ENCODE data around the gene KREMEN2.
A peak's percentile ranks its signal among the peaks of the same experiment; 100 is the strongest.
"Not testable (repeated sequence)": the region's sequence is repeated elsewhere in the genome, so short reads cannot be mapped to it uniquely, and the experiment has no call there.

The KREMEN2 gene

DNA sequence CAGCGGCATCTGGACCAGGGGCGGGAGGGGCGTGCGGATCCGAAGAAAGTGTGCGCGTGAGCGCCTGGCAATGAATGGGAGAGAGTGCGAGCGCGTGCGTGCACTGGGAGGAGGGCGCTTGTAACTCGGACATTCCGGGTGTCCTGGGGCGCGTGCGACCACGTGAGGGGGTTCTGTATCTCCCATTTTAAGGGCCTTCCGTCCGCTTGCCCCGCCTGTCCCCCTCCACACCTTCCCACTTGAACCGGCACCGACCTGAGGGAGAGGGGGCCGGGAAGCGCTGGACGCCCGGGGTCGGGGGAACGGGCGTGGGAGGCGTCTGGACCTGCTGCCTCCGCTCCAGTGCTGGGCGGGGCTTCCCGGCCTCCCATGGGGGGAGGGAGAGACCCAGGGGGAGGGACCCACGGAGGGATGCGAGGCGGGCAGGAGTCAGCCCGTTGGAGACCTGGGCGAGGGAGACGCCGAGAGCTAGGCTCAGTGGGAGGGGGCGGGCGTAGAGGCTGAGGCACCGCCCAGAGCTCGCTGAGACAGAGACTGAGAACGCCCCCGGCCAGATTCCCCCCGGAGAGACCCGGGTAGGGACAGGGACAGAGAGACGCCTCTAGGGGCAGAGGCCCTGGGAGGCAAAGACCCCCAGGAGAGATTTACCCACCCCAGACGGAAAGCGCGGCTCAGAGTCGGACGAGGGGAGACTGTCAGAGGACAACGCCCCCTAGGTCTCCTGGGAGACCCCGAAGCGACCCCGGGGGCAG is at the start of gene KREMEN2:
KREMEN2 (plus strand) TSS at position 553 of the 752 bp plus-strand sequence. CDS start 246 bp downstream, outside the sequence.
- DNase-seq, result no peak

- DNase-seq, result no peak
Observed at GRCh38 chr16:2915196-2915929, 48.7 kb upstream of the KREMEN2 start.

GRCh38 chr16:2919511-2920255 is 44.4 kb upstream of the KREMEN2 start:
- DNase-seq, result peak; percentile 75

DNA sequence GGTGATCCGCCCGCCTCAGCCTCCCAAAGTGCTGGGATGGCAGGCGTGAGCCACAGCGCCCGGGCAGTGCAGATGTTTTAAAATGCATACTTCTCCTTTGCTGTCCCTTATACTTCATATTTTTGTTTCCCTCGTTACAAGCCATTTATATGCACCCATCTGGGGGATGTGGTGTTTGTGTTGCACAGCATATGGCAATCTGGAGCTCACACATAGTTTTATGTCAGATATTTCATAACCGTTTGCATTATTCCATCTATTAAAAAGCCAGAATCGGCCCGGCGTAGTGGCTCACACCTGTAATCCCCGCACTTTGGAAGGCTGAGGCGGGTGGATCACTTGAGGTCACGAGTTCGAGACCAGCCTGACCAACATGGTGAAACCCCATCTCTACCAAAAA is 40.6 kb upstream of the KREMEN2 start:
- no peak for DNase-seq

- no peak for DNase-seq
Observed at GRCh38 chr16:2924901-2925755, 38.9 kb upstream of the KREMEN2 start.

GRCh38 chr16:2925951-2926649 is 38.0 kb upstream of the KREMEN2 start:
- DNase-seq, result no peak

DNA sequence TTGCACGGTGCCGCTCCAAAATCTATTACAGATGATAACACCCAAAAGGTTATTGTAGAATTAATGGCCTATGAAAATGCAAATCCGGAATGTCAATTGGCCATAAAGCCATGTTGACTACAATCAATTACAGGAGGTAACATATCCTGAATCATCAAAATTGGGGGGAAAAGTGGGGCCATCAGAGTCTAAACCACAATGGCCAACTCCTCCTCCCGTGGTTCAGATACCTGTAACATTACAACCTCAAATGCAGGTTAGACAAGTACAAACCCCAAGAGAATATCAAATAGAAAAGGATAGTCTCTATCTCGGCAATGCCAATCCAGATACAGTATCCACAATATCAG is 37.5 kb upstream of the KREMEN2 start:
- no peak for DNase-seq

DNA sequence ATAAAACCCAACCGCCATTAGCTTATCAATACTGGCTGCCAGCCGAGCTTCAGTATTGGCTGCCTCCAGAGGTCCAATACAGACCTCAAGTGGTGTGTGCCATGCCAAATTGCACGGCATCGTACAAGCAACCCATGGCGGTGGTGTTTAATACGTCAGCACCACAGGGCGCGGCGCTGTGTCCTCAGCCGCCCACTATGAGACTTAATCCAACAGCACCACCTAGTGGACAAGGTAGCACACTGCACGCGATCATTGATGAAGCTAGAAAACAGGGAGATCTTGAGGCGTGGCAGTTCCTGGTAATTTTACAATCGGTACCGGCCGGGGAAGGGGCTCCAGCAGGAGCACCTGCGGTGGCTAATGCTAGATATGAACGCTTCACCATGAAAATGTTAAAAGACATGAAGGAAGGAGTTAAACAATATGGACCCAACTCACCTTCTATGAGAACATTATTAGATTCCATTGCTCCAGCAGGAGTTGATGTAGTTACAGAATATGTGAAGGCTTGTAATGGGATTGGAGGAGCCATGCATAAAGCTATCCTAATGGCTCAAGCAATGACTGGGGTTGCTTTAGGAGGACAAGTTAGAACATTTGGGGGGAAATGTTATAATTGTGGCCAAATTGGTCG is 36.9 kb upstream of the KREMEN2 start:
- peak; percentile 94 for DNase-seq

GRCh38 chr16:2928151-2928550 is 35.9 kb upstream of the KREMEN2 start:
- DNase-seq, result not testable (repeated sequence)

- no peak for DNase-seq
Observed at GRCh38 chr16:2928796-2929195, 35.3 kb upstream of the KREMEN2 start.

- DNase-seq, result no peak
Observed at GRCh38 chr16:2929693-2930092, 34.4 kb upstream of the KREMEN2 start.

- no peak for DNase-seq
Observed at GRCh38 chr16:2930236-2930635, 33.8 kb upstream of the KREMEN2 start.

DNA sequence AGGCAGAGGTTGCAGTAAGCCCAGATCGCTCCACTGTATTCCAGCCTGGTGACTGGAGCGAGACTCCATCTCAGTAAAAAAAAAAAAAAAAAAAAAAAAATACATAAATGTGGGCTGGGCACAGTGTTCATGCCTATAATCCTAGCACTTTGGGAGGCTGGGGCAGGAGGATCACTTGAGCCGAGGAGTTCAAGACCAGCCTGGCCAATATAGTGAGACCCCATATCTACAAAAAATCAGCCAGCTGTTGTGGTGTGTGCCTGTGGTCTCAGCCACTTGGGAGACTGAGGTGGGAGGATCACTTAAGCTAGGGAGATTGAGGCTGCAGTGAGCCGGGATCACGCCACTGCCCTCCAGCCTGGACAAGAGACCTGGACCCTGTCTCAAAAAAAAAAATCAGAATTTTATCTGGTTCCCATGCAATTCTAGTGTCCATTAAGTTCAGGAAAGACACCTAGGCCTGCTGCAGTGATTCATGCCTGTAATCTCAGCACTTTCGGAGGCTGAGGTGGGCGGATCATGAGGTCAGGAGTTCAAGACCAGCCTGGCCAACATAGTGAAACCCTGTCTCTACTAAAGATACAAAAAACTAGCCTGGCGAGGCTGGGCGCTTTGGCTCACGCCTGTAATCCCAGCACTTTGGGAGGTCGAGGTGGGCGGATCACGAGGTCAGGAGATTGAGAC is 32.7 kb upstream of the KREMEN2 start:
- not testable (repeated sequence) for DNase-seq

DNA sequence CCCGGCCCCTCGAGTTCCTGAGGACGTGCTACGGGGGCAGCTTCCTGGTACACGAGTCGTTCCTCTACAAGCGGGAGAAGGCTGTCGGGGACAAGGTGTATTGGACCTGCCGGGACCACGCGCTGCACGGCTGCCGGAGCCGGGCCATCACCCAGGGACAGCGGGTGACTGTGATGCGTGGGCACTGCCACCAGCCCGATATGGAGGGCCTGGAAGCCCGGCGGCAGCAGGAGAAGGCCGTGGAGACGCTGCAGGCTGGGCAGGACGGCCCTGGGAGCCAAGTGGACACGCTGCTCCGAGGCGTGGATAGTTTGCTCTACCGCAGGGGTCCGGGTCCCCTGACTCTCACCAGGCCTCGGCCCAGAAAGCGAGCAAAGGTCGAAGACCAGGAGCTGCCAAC is 30.9 kb upstream of the KREMEN2 start:
- no peak for DNase-seq

DNA sequence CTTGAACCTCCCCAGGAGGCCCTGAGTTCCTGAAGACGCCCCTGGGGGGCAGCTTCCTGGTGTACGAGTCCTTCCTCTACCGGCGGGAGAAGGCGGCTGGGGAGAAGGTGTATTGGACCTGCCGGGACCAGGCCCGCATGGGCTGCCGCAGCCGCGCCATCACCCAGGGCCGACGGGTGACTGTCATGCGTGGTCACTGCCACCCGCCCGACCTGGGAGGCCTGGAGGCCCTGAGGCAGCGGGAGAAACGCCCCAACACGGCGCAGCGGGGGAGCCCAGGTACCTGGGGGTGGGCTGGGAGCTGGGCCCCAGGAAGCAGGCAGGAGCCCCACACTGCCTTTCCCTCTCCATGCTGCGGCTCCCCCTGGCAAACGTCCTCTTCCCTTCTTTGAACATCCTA is 30.4 kb upstream of the KREMEN2 start:
- no peak for DNase-seq

GRCh38 chr16:2934450-2934849 is 29.6 kb upstream of the KREMEN2 start:
- no peak for DNase-seq

GRCh38 chr16:2936436-2937011 is 27.6 kb upstream of the KREMEN2 start:
- DNase-seq, result no peak

- DNase-seq, result no peak
Observed at GRCh38 chr16:2937170-2937569, 26.9 kb upstream of the KREMEN2 start.

- no peak for DNase-seq
Observed at GRCh38 chr16:2938206-2938605, 25.9 kb upstream of the KREMEN2 start.

GRCh38 chr16:2939968-2940367 is 24.1 kb upstream of the KREMEN2 start:
- no peak for DNase-seq

GRCh38 chr16:2942045-2942444 is 22.0 kb upstream of the KREMEN2 start:
- no peak for DNase-seq

All from hematopoietic multipotent progenitor cell treated with erythropoietin and hydrocortisone succinate and interleukin-3 and kit ligand, for 8 days (in vitro differentiated cells).